Panc1 (cell line): ENCODE measurements around the gene OCEL1. TPM values are rescaled to one million over a fixed set of nuclear protein-coding genes. Genes with fewer than 3 reads are reported as not detected.

Experiments
- ATAC-seq: fragments of 200-7000 bp; cut with Tn5 transposase; 2 replicates; pipeline ENCODE4 v1.9.1; 2020; ENCODE audit warnings: mild to moderate bottlenecking, moderate library complexity
- BruUV-seq: library from RNA; stranded (reverse); fragments of 400-500 nt; replicated peaks from 2 replicates; lab custom pipeline; 2021; lab: Mats Ljungman, UMichigan
- CTCF ChIA-PET: fragments of 300-600 bp; sonication (Branson Sonifier 250); formaldehyde crosslinking; loops from one replicate; lab custom pipeline; 2022; ENCODE audit warnings: antibody characterized with exemption; lab: Charles Lee
- POLR2A ChIA-PET: fragments of 300-600 bp; sonication (Branson Sonifier 250); formaldehyde crosslinking; loops from one replicate; lab custom pipeline; 2022; ENCODE audit warnings: antibody characterized with exemption; lab: Charles Lee
- DNase-seq: peaks from one replicate; pipeline ENCODE4 v3.0.0-alpha.2; 2010; ENCODE audit warnings: low read depth, low spot score
- H3K27ac ChIP-seq: 2 replicates; pipeline ENCODE4 v1.5.1; 2011; ENCODE audit warnings: mild to moderate bottlenecking, low read length, inconsistent platforms
- H3K27me3 ChIP-seq: fragments of 200-500 bp; sonication (Bioruptor generic); 2 replicates; pipeline ENCODE4 v1.6.0; 2014; ENCODE audit warnings: low read length, inconsistent platforms; ENCODE audit not compliant: control insufficient read depth, insufficient read depth
- H3K36me3 ChIP-seq: fragments of 200-500 bp; sonication (Bioruptor generic); 2 replicates; pipeline ENCODE4 v1.5.1; 2014; ENCODE audit warnings: inconsistent platforms, mild to moderate bottlenecking, low read length, moderate library complexity; ENCODE audit not compliant: control insufficient read depth, insufficient read depth
- H3K4me1 ChIP-seq: 2 replicates; pipeline ENCODE4 v1.5.1; 2011; ENCODE audit warnings: inconsistent platforms, mild to moderate bottlenecking, low read length, moderate library complexity; ENCODE audit not compliant: control insufficient read depth, insufficient read depth
- H3K4me3 ChIP-seq, 2 experiments: 2 replicates each; pipeline ENCODE4 v1.5.1; 2011 to 2012; ENCODE audit warnings: low read depth in 2 of 2, low read length in 2 of 2, mild to moderate bottlenecking in 2 of 2, inconsistent platforms in 1 of 2, moderate library complexity in 1 of 2
- H3K9me3 ChIP-seq: fragments of 200-500 bp; sonication (Bioruptor generic); 2 replicates; pipeline ENCODE4 v1.5.1; 2014; ENCODE audit warnings: low read depth, mild to moderate bottlenecking, inconsistent platforms, low read length, moderate library complexity; ENCODE audit not compliant: control insufficient read depth, insufficient read depth
- POLR2AphosphoS5 ChIP-seq: IDR thresholded peaks from 2 replicates; pipeline ENCODE4 v1.6.1; 2012; ENCODE audit warnings: mild to moderate bottlenecking, low read depth, low read length, moderate library complexity
- SIN3A ChIP-seq: IDR thresholded peaks from 2 replicates; pipeline ENCODE4 v1.6.1; 2012; ENCODE audit warnings: low read depth, mild to moderate bottlenecking, low read length, moderate library complexity, borderline replicate concordance; ENCODE audit not compliant: insufficient read depth
- TCF7L2 ChIP-seq: IDR thresholded peaks from 2 replicates; pipeline ENCODE4 v1.6.1; 2011; ENCODE audit warnings: mild to moderate bottlenecking, low read depth, low read length, inconsistent platforms
- in situ Hi-C: cut with HindIII; loops from 2 replicates; pipeline ENCODE4 v1.10.0; 2016; ENCODE audit warnings: low sequenced_read_pairs, low pct_unique_long_range_greater_than_20kb
- intact Hi-C: fragments of 100-400 bp; cut with micrococcal nuclease; formaldehyde crosslinking; loops from one replicate; pipeline ENCODE4 v1.10.0; 2022; ENCODE audit not compliant: unreplicated experiment
- total RNA-seq: library from RNA; stranded (reverse); gene quantifications from one replicate; pipeline ENCODE4 v1.2.1, GENCODE V29; 2021; ENCODE audit not compliant: unreplicated experiment
- TF ChIP-seq, protein P1 (sequence below): fragments of 450-650 bp; IDR thresholded peaks from 2 replicates; pipeline ENCODE4 v1.5.1; 2017; ENCODE audit warnings: mild to moderate bottlenecking
- TF ChIP-seq, protein P2 (sequence below), 2 experiments: IDR thresholded peaks; 2 replicates each; pipeline ENCODE4 v1.6.1; 2011 to 2012; ENCODE audit warnings: low read depth in 2 of 2, control low read depth in 1 of 2, low read length in 1 of 2, mild to moderate bottlenecking in 1 of 2, moderate library complexity in 1 of 2; ENCODE audit not compliant: insufficient read depth in 1 of 2

Gene OCEL1
- total RNA-seq, 1 experiment from 2014 or later, result 37.1 TPM

DNA sequence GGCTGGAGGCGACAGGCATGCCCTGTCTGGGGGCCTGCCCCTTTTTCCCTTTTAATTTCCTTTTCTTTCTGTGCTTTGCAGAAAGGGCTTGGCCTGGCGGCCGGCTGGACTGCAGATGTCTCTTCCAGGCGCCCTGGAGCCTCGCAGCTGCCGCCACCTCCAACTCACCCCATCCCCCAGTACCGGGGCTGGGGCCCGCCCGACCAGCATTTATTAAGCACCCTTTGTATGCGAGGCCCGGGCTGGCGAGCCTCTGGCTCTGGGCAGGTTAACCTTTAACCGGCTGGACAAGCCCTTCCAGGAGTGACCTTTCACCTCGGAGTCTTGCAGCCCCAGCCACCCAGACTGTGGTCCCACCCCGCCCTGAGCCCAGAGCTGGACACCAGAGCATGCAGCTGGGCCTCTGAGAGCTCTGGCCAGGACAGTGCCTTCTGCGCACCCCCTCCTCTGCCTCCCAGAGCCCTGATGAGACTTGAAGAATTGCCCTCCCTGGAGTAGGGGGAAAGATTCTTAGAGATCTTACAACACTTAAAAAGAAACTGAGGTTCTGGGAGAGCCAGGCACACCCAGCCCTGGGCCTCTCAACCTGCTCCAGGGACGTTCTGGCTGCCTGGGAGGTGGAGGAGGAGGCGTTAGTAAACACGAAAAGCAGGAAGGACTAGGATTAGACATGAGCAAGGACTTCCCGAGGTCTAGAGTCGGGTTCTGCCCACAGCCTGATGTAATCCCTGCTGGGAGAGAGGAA lies 20.8 kb downstream of the OCEL1 start:
- DNase-seq, result no peak
- intact Hi-C loops (no loop called here), in situ Hi-C loops (no loop called here)
- Histone ChIP-seq H3K27ac (peak overlapping the region; percentile 85), H3K4me3 (peak overlapping the region; percentile 32 to 36), H3K9me3 (no peaks in the 10 kb centered on the region), H3K27me3 (no peaks in the 10 kb centered on the region), H3K4me1 (peaks cover 37% of the 10 kb centered on the region), H3K36me3 (peaks cover 2% of the 10 kb centered on the region; the same call in 1 of the 2 replicates)
- peak; percentile 11 for ATAC-seq
- POLR2A ChIA-PET, result no interaction called here
- TF ChIP-seq, protein P1, sequence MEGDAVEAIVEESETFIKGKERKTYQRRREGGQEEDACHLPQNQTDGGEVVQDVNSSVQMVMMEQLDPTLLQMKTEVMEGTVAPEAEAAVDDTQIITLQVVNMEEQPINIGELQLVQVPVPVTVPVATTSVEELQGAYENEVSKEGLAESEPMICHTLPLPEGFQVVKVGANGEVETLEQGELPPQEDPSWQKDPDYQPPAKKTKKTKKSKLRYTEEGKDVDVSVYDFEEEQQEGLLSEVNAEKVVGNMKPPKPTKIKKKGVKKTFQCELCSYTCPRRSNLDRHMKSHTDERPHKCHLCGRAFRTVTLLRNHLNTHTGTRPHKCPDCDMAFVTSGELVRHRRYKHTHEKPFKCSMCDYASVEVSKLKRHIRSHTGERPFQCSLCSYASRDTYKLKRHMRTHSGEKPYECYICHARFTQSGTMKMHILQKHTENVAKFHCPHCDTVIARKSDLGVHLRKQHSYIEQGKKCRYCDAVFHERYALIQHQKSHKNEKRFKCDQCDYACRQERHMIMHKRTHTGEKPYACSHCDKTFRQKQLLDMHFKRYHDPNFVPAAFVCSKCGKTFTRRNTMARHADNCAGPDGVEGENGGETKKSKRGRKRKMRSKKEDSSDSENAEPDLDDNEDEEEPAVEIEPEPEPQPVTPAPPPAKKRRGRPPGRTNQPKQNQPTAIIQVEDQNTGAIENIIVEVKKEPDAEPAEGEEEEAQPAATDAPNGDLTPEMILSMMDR, result no peak
- TF ChIP-seq SIN3A (no peak), POLR2AphosphoS5 (no peak), TCF7L2 (no peak)
- TF ChIP-seq, protein P2, sequence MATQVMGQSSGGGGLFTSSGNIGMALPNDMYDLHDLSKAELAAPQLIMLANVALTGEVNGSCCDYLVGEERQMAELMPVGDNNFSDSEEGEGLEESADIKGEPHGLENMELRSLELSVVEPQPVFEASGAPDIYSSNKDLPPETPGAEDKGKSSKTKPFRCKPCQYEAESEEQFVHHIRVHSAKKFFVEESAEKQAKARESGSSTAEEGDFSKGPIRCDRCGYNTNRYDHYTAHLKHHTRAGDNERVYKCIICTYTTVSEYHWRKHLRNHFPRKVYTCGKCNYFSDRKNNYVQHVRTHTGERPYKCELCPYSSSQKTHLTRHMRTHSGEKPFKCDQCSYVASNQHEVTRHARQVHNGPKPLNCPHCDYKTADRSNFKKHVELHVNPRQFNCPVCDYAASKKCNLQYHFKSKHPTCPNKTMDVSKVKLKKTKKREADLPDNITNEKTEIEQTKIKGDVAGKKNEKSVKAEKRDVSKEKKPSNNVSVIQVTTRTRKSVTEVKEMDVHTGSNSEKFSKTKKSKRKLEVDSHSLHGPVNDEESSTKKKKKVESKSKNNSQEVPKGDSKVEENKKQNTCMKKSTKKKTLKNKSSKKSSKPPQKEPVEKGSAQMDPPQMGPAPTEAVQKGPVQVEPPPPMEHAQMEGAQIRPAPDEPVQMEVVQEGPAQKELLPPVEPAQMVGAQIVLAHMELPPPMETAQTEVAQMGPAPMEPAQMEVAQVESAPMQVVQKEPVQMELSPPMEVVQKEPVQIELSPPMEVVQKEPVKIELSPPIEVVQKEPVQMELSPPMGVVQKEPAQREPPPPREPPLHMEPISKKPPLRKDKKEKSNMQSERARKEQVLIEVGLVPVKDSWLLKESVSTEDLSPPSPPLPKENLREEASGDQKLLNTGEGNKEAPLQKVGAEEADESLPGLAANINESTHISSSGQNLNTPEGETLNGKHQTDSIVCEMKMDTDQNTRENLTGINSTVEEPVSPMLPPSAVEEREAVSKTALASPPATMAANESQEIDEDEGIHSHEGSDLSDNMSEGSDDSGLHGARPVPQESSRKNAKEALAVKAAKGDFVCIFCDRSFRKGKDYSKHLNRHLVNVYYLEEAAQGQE (IDR thresholded peaks at IDR 0.05; ENCODE audit: insufficient read depth in 1 of 2, low read depth in 2 of 2, low read length in 1 of 2), result no peak
- BruUV-seq, result no TSS peak
- CTCF ChIA-PET, result no interaction called here

GRCh38 chr19:17248011-17248776 lies 22.2 kb downstream of the OCEL1 start:
- BruUV-seq, result no TSS peak
- H3K4me3 ChIP-seq, result no peak overlapping the region
- peaks cover 2% of the 10 kb centered on the region; the same call in 1 of the 2 replicates for H3K36me3 ChIP-seq
- H3K27ac ChIP-seq, result peak overlapping the region; percentile 85
- no peaks in the 10 kb centered on the region for H3K27me3 ChIP-seq
- H3K9me3 ChIP-seq, result no peaks in the 10 kb centered on the region
- TF ChIP-seq, protein P1, result no peak
- TF ChIP-seq, protein P2 (IDR thresholded peaks at IDR 0.05; ENCODE audit: insufficient read depth in 1 of 2, low read depth in 2 of 2, low read length in 1 of 2), result no peak
- no peak for TF ChIP-seq POLR2AphosphoS5
- DNase-seq (no peak), ATAC-seq (no peak)
- in situ Hi-C loops (no loop called here), intact Hi-C loops (no loop called here)
- peaks cover 32% of the 10 kb centered on the region for H3K4me1 ChIP-seq
- ChIA-PET CTCF (interaction anchor here (0.6 kb wide), 2 partner anchors 13 to 127 kb away, joined by 4 to 10 read pairs; no protein-coding TSS in a partner anchor), POLR2A (no interaction called here)
